HG03575 (cell line): ENCODE results near the gene TMEM131.
"Not testable (repeated sequence)": the region's sequence is repeated elsewhere in the genome, so short reads cannot be mapped to it uniquely, and the experiment has no call there.

Experiments
- ATAC-seq: cut with Tn5 transposase; IDR thresholded peaks from one replicate; pipeline ENCODE4 v1.9.1; 2021; ENCODE audit not compliant: unreplicated experiment, insufficient number of reproducible peaks, low FRiP score; ENCODE audit errors: extremely low read depth

Gene TMEM131, protein sequence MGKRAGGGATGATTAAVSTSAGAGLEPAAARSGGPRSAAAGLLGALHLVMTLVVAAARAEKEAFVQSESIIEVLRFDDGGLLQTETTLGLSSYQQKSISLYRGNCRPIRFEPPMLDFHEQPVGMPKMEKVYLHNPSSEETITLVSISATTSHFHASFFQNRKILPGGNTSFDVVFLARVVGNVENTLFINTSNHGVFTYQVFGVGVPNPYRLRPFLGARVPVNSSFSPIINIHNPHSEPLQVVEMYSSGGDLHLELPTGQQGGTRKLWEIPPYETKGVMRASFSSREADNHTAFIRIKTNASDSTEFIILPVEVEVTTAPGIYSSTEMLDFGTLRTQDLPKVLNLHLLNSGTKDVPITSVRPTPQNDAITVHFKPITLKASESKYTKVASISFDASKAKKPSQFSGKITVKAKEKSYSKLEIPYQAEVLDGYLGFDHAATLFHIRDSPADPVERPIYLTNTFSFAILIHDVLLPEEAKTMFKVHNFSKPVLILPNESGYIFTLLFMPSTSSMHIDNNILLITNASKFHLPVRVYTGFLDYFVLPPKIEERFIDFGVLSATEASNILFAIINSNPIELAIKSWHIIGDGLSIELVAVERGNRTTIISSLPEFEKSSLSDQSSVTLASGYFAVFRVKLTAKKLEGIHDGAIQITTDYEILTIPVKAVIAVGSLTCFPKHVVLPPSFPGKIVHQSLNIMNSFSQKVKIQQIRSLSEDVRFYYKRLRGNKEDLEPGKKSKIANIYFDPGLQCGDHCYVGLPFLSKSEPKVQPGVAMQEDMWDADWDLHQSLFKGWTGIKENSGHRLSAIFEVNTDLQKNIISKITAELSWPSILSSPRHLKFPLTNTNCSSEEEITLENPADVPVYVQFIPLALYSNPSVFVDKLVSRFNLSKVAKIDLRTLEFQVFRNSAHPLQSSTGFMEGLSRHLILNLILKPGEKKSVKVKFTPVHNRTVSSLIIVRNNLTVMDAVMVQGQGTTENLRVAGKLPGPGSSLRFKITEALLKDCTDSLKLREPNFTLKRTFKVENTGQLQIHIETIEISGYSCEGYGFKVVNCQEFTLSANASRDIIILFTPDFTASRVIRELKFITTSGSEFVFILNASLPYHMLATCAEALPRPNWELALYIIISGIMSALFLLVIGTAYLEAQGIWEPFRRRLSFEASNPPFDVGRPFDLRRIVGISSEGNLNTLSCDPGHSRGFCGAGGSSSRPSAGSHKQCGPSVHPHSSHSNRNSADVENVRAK (N-terminal part only)

GRCh38 chr2:97995734-97996624 is at the start of gene TMEM131:
TSS of gene TMEM131 (minus strand) at chr2:97995948. CDS start at chr2:97995662, 286 bp downstream.
- no peak for ATAC-seq

DNA sequence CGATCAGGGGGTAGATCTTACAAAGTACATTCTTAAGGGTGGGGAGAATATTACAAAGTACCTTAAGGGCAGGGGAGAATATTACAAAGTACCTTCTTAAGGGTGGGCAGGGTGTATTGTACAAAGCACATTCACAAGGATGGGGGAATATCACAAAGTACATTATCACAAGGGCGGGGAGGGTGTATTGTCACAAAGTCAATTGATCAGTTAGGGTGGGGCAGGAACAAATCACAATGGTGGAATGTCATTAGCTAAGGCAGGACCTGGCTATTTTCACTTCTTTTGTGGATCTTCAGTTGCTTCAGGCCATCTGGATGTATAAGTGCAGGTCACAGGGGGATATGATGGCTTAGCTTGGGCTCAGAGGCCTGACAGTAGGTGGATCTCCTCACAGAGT is 49.0 kb upstream of the TMEM131 start:
- ATAC-seq, result not testable (repeated sequence)

DNA sequence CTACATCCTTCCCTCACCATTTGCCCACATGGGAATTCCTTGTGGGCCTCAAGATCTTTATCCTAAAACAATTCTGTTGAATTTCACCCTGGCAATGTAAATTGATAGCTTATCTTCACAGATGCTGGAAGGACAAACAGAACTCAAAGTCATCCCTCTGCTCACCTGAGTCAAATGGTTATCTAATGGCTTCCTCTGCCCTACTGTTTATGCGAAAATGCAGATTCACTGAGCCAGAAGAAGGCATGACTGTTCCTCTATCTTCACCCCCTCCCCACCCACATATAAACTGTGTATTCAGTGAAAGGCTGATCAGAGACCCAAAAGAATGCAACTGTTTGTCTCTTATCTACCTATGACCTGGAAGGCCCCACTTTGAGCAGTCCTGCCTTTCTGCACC is 47.4 kb upstream of the TMEM131 start:
- no peak for ATAC-seq

DNA sequence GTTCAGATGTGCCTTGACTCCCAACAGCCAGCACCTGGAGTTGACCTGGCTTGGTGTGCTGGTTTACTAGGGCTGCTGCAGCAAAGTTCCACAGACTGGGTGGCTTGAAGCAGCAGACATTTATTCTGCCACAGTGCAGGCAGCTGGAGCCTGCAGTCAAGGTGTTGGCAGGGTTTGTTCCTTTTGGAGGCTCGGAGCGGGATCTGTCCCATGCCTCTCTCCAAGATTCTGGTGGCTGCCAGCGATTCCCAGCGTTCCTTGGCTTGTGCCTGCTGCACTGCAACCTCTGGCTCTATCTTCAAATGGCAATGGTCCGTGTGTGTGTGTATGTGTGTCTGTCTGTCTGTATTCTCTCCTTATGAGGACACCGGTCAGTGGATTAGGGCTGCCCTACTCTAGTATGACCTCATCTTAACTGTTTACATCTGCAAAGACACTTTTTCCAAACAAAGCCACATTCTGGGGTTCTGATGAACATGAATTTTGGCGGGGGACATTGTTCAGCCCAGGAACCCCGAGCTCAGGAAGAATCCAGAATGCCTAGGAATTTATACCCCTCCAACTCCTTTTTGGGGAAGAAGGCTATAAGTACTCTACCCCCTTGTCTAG is 44.7 kb upstream of the TMEM131 start:
- ATAC-seq, result no peak

GRCh38 chr2:98039085-98039756 is 43.5 kb upstream of the TMEM131 start:
- no peak for ATAC-seq

DNA sequence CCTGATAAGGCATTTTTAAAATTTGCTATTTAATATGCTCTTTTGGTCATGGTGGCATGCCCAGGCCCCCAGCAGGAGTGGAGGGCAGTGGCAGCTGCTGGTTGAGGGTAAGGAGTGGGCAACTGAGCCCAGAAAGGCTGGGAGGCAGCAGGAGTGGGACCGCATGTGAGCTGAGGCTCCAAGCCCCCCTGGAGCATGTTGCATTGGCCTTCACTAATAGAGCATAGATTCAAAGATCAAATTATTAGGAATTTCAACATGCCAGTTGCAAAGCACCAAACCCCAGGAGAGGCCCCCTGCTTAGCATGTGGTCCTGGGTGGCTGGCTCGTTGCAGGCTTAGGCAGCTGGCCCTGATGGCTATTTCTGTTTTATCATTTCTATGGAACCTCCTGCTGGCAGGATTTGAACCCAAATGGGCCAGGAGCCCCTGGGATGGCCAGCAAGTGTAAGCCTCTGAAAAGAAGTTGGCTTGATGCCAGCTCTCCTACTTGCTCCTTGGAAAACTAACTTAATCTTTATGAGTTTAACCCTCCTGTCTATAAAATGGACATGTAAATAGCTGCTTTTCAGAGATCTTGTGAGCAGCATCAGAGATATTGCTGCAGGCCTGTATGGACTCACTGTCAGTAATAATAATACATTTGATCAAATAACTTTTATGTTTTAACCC is 42.1 kb upstream of the TMEM131 start:
- ATAC-seq, result no peak

DNA sequence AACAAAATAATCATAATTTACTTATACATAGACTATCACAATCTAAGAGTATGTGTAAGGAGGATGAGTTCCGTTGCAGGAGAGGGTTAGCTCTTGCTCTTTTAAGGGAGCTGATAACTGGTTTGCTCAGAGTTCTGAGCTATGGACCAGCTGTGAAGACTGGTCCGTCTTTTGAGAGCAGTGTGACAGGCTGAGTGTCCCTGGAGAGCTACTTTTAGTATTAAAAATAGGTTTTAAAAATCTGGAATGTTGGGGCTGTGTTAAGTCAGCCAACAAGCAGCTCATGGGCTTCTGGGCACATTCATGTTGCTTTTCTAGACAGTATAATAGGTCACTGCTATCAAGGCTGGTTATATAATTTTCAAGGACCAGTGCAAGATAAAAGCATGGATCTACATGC is 41.5 kb upstream of the TMEM131 start:
- no peak for ATAC-seq

GRCh38 chr2:98036349-98037000 is 40.7 kb upstream of the TMEM131 start:
- ATAC-seq, result no peak

- no peak for ATAC-seq
Measured at GRCh38 chr2:98034745-98035144, 39.0 kb upstream of the TMEM131 start.

DNA sequence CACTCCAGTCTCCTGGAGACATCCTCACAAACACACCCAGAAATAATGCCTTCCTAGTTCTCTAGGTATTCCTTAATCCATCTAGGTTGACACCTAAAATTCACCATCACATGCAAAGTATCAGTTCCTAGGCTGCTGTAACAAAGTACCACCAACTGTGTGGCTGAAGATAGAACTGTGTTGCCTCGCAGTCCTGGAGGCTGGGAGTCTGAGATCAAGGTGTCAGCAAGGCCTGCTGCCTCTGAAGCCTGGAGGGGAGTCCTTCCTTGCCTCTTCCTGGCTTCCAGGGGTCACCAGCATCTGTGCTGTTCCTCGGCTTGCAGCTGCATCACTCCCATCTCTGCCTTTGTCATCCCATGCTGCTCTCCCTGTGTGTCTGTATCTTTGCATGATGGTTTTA is 36.3 kb upstream of the TMEM131 start:
- no peak for ATAC-seq

DNA sequence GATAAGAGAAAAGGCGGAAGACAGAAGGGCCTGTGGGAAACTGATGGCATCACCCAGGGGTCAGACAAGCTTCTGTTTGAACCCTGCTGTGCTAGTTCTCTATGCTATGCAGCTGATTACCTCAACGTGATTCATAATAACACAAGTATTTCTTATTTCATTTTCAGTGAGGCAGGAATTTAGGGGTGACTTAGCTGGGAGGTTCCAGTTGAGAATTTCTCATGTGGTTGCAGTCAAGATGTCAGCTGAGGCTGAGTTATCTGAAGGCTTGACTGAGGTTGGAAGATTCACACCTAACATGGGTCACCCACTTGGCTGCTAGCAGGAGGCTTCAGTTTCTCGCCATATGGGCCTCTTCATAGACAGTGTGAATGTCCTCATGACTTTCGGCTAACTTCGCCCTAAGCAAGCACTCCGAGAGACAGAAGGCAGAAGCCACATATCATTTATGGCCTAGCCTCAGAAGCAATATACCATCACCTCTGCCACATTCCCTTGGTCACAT is 34.0 kb upstream of the TMEM131 start:
- ATAC-seq, result no peak

GRCh38 chr2:98028931-98029717 is 33.4 kb upstream of the TMEM131 start:
- ATAC-seq, result no peak

- no peak for ATAC-seq
Measured at GRCh38 chr2:98028101-98028561, 32.4 kb upstream of the TMEM131 start.

GRCh38 chr2:98027538-98027937 is 31.8 kb upstream of the TMEM131 start:
- ATAC-seq, result peak; percentile 14

GRCh38 chr2:98026927-98027522 is 31.3 kb upstream of the TMEM131 start:
- ATAC-seq, result peak; percentile 62
